ENCODE results near the gene CHST2.

Gene CHST2

DNA sequence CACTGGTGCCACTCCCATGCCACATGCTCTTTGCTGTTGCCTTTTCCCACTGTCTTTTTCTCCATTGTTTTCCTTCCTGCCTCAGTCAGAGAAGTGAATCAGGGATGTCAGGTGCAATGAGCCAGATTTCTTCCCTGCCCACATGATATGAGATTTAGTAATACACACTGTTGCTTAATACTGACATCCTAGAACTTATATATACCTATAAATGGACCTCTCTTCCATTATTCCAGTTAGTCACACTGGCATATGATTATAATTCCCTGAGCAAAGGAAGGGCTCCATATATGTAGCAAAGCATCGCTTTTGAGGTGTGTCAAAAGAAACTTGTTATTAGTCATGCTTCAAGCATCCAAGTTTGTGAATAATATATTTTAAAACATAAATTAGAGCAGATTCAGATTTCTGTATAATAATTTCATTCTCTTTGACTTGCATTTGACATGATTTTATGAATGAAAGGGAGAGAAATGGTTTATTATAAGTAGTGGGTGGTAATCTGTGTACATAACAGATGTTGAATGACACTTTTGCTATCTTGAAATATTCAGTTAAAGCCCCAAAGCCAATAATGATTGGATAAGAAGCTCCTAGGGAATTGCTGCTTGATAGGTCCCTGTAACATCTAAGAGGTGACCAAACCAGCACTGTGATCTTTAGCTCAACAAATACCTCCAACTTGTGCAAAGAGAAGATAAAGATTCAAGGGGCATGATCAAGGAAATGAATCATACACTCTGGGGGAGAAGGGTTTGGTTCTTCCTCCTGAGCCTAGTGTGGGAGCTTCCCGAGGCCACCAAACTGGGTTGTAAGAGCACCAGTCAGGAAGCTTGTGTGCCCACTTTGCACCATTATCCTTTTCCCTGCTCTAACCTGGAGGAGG is 48.6 kb downstream of the CHST2 start:
- DNase-seq = peak; percentile 32 to 50

DNA sequence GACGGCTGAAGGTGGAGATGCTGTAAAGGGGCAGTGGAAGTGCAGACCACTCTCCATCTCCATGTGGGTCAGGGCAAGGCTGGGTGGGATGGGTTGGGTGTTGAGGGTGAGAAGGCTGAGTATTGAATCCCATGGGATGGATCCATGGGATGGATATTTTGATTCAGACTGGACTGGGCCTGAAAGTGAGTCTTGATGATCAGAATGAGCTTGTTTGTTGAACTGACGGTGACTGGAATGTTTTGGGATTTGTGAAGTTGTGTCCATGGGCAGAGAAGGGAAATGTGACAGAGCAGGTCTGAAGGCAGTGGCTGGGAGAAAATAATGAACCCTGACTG is 49.3 kb downstream of the CHST2 start:
- no peak for DNase-seq

DNA sequence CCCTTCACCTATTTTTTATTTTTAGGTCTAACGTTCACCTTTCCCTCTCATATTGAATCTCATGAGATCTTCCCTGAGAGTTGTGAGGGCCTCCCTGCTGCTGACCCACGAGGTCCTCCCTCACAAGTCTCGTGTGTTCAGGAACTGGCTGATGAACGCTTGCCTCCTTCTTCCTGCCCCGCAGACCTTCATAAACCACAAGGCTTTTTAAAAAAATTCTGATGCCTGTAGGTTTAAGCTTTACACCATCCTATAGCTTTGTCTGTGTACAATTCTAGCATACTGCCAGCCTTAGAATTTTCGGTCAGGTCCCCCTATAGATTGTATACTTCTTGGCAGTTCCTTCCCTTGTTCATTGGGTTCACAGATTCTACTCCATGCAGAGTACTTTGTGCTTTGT is 50.5 kb downstream of the CHST2 start:
- DNase-seq = peak in 1 of 2 donors; percentile 41

DNA sequence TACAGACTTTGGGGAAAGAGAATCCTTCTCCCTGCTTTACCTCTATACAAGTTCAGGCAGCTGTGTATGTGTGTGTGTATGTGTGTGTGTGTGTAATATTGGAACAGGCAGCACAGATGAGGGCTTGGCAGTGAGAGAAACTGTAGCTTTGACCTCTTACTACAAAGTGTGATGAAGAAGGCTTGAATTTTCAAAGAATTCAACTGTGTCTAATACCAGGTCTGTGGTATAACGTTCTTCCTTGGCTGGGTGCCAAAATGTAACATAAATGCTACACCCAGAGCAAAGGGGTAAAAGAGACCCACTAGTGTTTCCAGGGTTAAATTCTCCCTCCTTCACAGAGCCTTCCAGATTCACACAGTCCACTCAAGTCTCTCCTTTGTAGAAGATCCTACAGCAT is 51.1 kb downstream of the CHST2 start:
- DNase-seq = no peak

DNA sequence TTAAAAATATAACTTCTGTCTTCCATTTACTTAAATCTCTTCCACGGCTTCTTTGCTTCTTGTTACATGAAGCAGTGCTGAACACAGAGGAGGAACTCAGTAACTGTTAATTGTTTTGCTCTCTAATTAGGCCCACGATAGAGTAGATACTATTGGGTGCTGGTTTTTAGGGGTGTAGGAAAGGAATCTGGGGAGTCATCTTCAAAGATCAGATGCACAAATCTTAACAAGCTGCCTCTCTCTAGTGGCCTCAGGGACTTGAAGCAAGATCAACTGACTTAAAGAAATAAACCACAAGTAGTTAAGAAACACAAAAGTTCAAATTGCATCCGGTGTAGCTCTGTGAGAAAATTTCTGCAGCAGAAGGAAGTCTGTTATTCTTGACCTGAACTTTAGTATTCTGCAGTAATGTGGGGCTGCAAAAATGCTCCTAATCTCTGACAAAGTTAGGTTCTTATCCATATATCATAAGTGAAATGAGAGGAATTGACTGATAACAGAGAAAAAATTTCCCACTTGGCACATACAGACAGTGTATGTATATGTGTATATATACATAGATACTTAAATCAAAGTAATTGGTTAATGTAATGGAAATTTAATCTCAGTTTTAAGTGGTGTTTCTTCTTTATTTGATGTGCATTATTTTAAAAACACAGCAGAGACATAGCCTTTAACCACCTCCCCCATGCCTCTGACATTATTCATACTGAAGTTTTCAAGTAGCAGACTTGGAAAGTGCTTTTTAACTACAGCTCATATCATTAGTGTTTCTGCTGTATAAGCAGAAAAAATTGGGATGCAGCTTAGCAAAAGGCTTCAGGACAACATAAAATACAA is 51.8 kb downstream of the CHST2 start:
- DNase-seq = peak; percentile 58 to 74

DNA sequence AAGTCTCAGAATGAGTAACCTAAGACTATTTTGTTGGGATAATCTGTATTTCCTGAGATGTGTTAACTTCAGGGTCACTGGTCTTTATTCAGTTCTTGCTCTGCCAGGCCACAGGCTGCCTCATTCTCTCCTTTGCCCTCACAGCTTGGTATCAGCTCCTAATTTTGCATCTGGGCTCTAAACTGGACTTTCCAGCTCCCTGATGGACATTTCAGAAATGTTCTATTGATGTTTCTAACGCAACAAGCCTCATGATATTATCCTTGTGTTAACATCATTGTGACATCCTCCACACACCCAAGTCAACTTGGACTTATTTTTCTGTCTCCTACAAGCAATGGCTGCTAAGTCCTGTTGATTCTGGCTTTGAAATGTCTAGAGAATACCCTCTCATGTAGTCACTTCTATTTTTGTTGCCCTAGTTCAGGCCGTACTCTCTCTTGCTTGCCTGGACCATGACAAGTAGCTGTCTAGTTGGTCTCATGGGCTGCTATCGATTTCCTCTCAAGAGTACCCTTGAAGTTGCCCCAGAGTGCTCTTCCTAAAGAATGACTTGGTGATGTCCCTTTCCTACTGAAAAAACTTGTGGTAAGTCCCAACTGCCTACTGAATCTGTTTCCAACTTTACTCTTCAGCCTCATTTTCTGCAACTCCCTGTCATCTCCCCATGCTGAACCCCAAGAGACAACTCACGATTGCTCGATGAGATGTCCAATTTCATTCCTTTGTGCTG is 52.7 kb downstream of the CHST2 start:
- no peak for DNase-seq

DNA sequence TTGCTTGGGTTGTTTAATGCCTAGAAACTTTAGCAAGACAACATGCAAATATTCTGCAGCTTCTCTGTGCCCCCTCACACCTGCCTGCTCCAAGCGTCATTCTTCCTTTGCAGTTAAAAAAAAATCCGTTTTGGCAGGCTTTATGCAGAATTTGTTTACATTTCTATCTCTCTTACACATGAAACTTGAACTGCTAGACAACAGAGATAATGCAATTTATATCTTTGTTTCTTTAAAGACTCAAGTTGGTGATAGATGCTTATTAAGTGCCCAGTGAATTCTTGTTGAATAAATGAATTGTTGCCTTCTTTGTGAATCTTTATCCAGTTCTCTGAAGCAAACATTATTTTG is 53.2 kb downstream of the CHST2 start:
- no peak for DNase-seq

DNA sequence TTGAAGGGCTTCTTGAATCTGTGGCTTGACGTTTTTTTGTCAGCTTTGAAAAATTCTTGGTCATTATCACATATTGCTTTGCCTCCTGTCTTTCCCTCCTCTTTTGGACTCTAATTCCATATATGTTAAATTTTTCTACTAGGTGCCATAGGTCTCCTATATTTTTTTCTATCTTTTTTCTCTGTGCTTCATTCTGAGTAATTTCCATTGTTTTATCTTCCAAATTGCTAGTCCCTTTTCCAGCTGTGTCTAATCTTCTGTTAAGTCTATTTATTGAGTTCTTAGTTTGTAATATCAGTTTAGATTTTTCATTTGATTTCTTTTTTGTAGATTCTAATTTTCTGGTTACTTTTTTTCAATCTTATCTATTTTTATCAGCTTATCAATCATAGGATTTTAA is 53.7 kb downstream of the CHST2 start:
- DNase-seq = no peak
